Bronchial epithelial cell (primary cell): Measurements from ENCODE around the gene CFAP65. TPM values are rescaled to one million over a fixed set of nuclear protein-coding genes. Genes with fewer than 3 reads are reported as not detected.

Experiments used
- DNase-seq: peaks from one replicate; pipeline ENCODE4 v3.0.0-alpha.2; 2010; ENCODE audit warnings: low read depth
- FAIRE-seq: peaks from 2 replicates; lab custom pipeline; 2011; peaks lifted over from hg19 to GRCh38; lab: Jason Lieb, UNC
- H3K27me3 ChIP-seq: 2 replicates; pipeline ENCODE4 v1.5.1; 2011; ENCODE audit warnings: low read length; ENCODE audit not compliant: control insufficient read depth, insufficient read depth
- H3K36me3 ChIP-seq: 2 replicates; pipeline ENCODE4 v1.5.1; 2011; ENCODE audit warnings: low read length; ENCODE audit not compliant: control insufficient read depth, insufficient read depth
- H3K4me3 ChIP-seq: 2 replicates; pipeline ENCODE4 v1.5.1; 2011; ENCODE audit warnings: mild to moderate bottlenecking, low read depth, low read length, control low read depth
- total RNA-seq: library from RNA; depleted of rRNA; stranded (reverse); fragments of >200 nt; gene quantifications from 2 replicates; pipeline ENCODE4 v1.2.1, GENCODE V29; 2014
- TF ChIP-seq, protein P1 (sequence below): IDR thresholded peaks from 2 replicates; pipeline ENCODE4 v1.5.1; 2011; ENCODE audit warnings: mild to moderate bottlenecking, moderate library complexity, low read length, control low read depth, inconsistent platforms; ENCODE audit not compliant: insufficient read depth, severe bottlenecking

Gene CFAP65, protein sequence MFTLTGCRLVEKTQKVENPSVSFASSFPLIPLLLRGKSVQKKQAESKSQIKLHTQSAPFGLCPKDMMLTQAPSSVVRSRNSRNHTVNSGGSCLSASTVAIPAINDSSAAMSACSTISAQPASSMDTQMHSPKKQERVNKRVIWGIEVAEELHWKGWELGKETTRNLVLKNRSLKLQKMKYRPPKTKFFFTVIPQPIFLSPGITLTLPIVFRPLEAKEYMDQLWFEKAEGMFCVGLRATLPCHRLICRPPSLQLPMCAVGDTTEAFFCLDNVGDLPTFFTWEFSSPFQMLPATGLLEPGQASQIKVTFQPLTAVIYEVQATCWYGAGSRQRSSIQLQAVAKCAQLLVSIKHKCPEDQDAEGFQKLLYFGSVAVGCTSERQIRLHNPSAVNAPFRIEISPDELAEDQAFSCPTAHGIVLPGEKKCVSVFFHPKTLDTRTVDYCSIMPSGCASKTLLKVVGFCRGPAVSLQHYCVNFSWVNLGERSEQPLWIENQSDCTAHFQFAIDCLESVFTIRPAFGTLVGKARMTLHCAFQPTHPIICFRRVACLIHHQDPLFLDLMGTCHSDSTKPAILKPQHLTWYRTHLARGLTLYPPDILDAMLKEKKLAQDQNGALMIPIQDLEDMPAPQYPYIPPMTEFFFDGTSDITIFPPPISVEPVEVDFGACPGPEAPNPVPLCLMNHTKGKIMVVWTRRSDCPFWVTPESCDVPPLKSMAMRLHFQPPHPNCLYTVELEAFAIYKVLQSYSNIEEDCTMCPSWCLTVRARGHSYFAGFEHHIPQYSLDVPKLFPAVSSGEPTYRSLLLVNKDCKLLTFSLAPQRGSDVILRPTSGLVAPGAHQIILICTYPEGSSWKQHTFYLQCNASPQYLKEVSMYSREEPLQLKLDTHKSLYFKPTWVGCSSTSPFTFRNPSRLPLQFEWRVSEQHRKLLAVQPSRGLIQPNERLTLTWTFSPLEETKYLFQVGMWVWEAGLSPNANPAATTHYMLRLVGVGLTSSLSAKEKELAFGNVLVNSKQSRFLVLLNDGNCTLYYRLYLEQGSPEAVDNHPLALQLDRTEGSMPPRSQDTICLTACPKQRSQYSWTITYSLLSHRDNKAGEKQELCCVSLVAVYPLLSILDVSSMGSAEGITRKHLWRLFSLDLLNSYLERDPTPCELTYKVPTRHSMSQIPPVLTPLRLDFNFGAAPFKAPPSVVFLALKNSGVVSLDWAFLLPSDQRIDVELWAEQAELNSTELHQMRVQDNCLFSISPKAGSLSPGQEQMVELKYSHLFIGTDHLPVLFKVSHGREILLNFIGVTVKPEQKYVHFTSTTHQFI (N-terminal part only)
- not detected in 2 replicates for total RNA-seq

- peak within 1 kb of the TSS; percentile 19 for H3K4me3 ChIP-seq
These were observed at the start of gene CFAP65 for GRCh38 chr2:219041252-219041651. TSS of gene CFAP65 (minus strand) at chr2:219041516. CDS start at chr2:219039048, 2,468 bp downstream.

GRCh38 chr2:219090436-219091299 lies 49.4 kb upstream of the CFAP65 start:
- no peak for FAIRE-seq
- TF ChIP-seq, protein P1, sequence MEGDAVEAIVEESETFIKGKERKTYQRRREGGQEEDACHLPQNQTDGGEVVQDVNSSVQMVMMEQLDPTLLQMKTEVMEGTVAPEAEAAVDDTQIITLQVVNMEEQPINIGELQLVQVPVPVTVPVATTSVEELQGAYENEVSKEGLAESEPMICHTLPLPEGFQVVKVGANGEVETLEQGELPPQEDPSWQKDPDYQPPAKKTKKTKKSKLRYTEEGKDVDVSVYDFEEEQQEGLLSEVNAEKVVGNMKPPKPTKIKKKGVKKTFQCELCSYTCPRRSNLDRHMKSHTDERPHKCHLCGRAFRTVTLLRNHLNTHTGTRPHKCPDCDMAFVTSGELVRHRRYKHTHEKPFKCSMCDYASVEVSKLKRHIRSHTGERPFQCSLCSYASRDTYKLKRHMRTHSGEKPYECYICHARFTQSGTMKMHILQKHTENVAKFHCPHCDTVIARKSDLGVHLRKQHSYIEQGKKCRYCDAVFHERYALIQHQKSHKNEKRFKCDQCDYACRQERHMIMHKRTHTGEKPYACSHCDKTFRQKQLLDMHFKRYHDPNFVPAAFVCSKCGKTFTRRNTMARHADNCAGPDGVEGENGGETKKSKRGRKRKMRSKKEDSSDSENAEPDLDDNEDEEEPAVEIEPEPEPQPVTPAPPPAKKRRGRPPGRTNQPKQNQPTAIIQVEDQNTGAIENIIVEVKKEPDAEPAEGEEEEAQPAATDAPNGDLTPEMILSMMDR: no peak
- DNase-seq: no peak
- H3K36me3 ChIP-seq: no peaks in the 10 kb centered on the region
- H3K27me3 ChIP-seq: no peaks in the 10 kb centered on the region
- H3K4me3 ChIP-seq: no peak overlapping the region

More at GRCh38 chr2:219041252-219041651, at the start of gene CFAP65:
- DNase-seq (peak; percentile 44), FAIRE-seq (no peak)
- TF ChIP-seq, protein P1: no peak
- Histone ChIP-seq H3K27me3 (peaks cover 4% of the 10 kb centered on the region), H3K36me3 (no peaks in the 10 kb centered on the region)

- H3K4me3 ChIP-seq: no peak overlapping the region
- no peaks in the 10 kb centered on the region for H3K27me3 ChIP-seq
- H3K36me3 ChIP-seq: no peaks in the 10 kb centered on the region
- TF ChIP-seq, protein P1: no peak
- FAIRE-seq: no peak
- DNase-seq: no peak
These were observed 48.0 kb upstream of the CFAP65 start for GRCh38 chr2:219089330-219089729.

DNA sequence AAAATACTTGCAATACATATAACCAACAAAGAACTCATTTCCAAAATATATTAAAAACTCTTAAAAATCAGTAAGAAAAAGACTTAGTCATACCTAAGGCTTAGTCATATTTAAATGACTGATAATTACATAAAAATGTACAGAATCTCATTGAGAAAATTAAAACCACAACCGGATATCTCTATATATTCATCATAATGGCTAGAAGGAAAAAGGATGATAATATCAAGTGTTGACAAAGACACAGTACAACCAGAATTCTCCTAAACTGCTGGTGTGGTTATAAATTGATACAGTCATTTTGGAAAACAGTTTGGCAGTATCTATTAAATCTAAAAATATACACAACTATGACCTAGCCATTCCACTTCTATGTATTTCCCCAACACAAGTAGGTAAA lies 46.5 kb upstream of the CFAP65 start:
- FAIRE-seq: no peak
- TF ChIP-seq, protein P1: no peak
- H3K36me3 ChIP-seq: no peaks in the 10 kb centered on the region
- no peak for DNase-seq
- no peaks in the 10 kb centered on the region for H3K27me3 ChIP-seq
- H3K4me3 ChIP-seq: no peak overlapping the region
